Thoracic aorta (tissue), 2 donors: Measurements from ENCODE around the gene UBASH3A. TPM values are rescaled to one million over a fixed set of nuclear protein-coding genes. Genes with fewer than 3 reads are reported as not detected.

Source experiments
- ATAC-seq: fragments of 150-250 bp; one replicate; pipeline ENCODE4 v1.8.0; 2017; ENCODE audit warnings: low read depth; ENCODE audit not compliant: insufficient number of reproducible peaks, low FRiP score
- DNase-seq: peaks from one replicate; pipeline ENCODE4 v3.0.0-alpha.2; 2020; ENCODE audit warnings: low spot score
- H3K27ac ChIP-seq, 2 donors: fragments of 200-600 bp; sonication (generic); 1 replicate in 1 of 2; 2 replicates in 1 of 2; pipeline ENCODE4 v1.5.1; 2016; ENCODE audit warnings: mild to moderate bottlenecking in 2 of 2, moderate library complexity in 2 of 2
- H3K27me3 ChIP-seq: fragments of 200-600 bp; sonication (generic); replicated peaks from 2 replicates; pipeline ENCODE4 v1.6.0; 2016; ENCODE audit warnings: mild to moderate bottlenecking; ENCODE audit not compliant: insufficient read depth
- H3K36me3 ChIP-seq: fragments of 200-600 bp; sonication (generic); one replicate; pipeline ENCODE4 v1.5.1; 2016
- H3K4me1 ChIP-seq, 2 donors: fragments of 200-600 bp; sonication (generic); 1 replicate in 1 of 2; 2 replicates in 1 of 2; pipeline versions ENCODE4 v1.5.1 to v1.6.0; 2016; ENCODE audit warnings: low read depth in 2 of 2, mild to moderate bottlenecking in 1 of 2; ENCODE audit not compliant: control insufficient read depth in 1 of 2
- H3K4me3 ChIP-seq: fragments of 200-600 bp; sonication (generic); 2 replicates; pipeline ENCODE4 v1.5.1; 2016; ENCODE audit warnings: mild to moderate bottlenecking
- H3K9me3 ChIP-seq: fragments of 200-600 bp; sonication (generic); 2 replicates; pipeline ENCODE4 v1.5.1; 2016
- total RNA-seq, 2 donors: library from RNA; depleted of rRNA; stranded (reverse); fragments of >200 nt; gene quantifications; one replicate each; pipeline versions ENCODE4 v1.1.0 to v1.2.3, GENCODE V29; 2016
- TF ChIP-seq, protein P1 (sequence below): fragments of 200-600 bp; sonication (generic); IDR thresholded peaks from one replicate; pipeline ENCODE4 v1.5.1; 2019; ENCODE audit warnings: antibody characterized with exemption

The UBASH3A gene
- total RNA-seq, 2 donors from 2014 or later = 1.2 to 1.3 TPM

- Histone ChIP-seq H3K36me3 (no peaks in the 10 kb centered on the region), H3K27ac (no peak overlapping the region), H3K4me1 (no peaks in the 10 kb centered on the region), H3K9me3 (no peaks in the 10 kb centered on the region), H3K27me3 (no peaks in the 10 kb centered on the region), H3K4me3 (no peak overlapping the region)
- ATAC-seq (no peak), DNase-seq (no peak)
- TF ChIP-seq, protein P1, sequence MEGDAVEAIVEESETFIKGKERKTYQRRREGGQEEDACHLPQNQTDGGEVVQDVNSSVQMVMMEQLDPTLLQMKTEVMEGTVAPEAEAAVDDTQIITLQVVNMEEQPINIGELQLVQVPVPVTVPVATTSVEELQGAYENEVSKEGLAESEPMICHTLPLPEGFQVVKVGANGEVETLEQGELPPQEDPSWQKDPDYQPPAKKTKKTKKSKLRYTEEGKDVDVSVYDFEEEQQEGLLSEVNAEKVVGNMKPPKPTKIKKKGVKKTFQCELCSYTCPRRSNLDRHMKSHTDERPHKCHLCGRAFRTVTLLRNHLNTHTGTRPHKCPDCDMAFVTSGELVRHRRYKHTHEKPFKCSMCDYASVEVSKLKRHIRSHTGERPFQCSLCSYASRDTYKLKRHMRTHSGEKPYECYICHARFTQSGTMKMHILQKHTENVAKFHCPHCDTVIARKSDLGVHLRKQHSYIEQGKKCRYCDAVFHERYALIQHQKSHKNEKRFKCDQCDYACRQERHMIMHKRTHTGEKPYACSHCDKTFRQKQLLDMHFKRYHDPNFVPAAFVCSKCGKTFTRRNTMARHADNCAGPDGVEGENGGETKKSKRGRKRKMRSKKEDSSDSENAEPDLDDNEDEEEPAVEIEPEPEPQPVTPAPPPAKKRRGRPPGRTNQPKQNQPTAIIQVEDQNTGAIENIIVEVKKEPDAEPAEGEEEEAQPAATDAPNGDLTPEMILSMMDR = no peak
Observed at GRCh38 chr21:42426424-42426823, 22.7 kb downstream of the UBASH3A start.

DNA sequence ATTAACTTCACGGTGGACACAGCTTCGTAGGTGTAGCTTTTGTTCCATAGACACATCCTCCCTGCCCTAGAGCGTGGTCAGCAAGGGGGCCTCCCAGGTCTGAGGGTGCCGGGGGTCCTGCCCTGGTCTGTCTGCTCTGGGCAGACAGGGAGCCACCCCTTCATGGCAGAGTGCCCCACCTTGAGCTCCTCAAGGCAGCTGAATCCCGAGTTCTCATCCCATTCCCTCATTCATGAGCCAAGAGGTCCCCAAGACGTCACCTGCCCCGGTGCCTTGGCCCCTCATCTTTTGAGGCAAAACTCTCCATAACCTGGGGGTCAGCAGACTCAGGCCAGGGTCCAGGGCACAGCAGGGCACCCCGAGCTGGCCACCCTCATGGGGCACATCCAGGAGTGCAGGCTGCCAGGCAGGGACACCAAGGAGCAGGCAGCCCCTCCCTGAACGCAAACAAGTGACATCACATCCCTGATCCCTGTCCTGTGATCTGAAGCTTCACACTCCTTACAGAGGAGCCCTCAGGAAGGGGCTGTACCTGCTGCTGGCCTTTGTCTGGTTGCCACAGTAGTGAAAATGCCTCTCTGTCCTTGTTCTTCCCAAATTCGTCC is 23.3 kb downstream of the UBASH3A start:
- H3K36me3 ChIP-seq = no peaks in the 10 kb centered on the region
- ATAC-seq (no peak), DNase-seq (no peak)
- peaks cover 2% of the 10 kb centered on the region for H3K9me3 ChIP-seq
- H3K27ac ChIP-seq = no peak overlapping the region
- H3K4me3 ChIP-seq = no peak overlapping the region
- TF ChIP-seq, protein P1 = no peak
- H3K27me3 ChIP-seq = no peaks in the 10 kb centered on the region
- no peaks in the 10 kb centered on the region for H3K4me1 ChIP-seq

DNA sequence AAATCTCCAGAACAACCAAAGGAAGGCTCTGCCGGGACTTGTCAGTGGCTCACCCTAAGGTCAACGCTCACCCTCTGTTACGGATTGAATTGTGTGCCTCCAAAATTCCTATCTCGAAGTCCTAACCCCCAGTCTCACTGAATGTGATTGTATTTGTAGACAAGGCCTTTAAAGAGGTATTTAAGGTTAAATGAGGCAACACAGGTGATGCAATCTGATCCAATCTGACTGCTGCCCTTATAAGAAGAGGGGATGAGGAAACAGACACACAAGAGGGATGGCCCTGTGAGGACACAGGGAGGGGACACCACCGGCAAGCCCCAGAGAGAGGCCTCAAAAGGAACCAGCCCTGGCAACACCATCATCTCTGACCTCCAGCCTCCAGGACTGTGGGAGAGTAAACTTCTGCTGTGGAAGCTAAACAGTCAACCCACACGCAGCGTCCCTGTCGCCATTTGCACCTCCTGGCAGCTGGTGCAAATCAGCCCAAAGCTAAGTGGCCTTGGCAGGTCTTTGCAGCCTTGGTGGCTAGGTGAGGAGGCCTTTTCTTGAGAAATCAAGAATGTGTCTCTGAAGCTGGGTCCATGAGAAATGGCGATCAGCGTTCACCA is 24.2 kb downstream of the UBASH3A start:
- ATAC-seq = no peak
- DNase-seq = no peak
- TF ChIP-seq, protein P1 = no peak

DNA sequence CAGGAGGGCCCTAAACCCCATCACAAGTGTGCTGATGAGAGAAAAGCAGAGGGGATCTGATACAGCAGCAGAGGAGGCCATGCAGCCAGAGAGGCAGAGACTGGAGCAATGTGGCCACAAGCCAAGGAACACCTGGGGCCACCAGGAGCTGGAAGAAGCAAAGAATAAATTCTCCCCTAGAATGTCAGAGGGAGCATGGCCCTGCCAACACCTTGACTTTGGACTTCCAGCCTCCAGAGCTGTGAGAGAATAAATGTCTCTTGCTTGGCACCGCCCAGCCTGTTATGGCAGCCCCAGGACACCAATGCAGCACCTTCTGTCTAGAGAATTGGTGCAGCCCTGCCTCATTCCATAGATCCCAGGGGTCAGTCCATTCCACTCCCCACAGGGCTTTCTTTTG is 25.3 kb downstream of the UBASH3A start:
- H3K4me1 ChIP-seq = no peaks in the 10 kb centered on the region
- DNase-seq = no peak
- H3K27ac ChIP-seq = no peak overlapping the region
- ATAC-seq = no peak
- TF ChIP-seq, protein P1 = no peak
- peaks cover 13% of the 10 kb centered on the region for H3K9me3 ChIP-seq
- no peaks in the 10 kb centered on the region for H3K36me3 ChIP-seq
- H3K4me3 ChIP-seq = no peak overlapping the region
- H3K27me3 ChIP-seq = no peaks in the 10 kb centered on the region

More for the DNA sequence above, 24.2 kb downstream of the UBASH3A start:
- H3K27ac ChIP-seq = no peak overlapping the region
- H3K9me3 ChIP-seq = peaks cover 11% of the 10 kb centered on the region
- no peaks in the 10 kb centered on the region for H3K27me3 ChIP-seq
- no peak overlapping the region for H3K4me3 ChIP-seq
- H3K36me3 ChIP-seq = no peaks in the 10 kb centered on the region
- H3K4me1 ChIP-seq = no peaks in the 10 kb centered on the region

GRCh38 chr21:42429856-42430255 is 26.2 kb downstream of the UBASH3A start:
- H3K4me3 ChIP-seq = no peak overlapping the region
- H3K27ac ChIP-seq = no peak overlapping the region
- no peaks in the 10 kb centered on the region for H3K27me3 ChIP-seq
- no peak for DNase-seq
- H3K4me1 ChIP-seq = no peaks in the 10 kb centered on the region
- H3K9me3 ChIP-seq = peaks cover 13% of the 10 kb centered on the region
- TF ChIP-seq, protein P1 = no peak
- no peaks in the 10 kb centered on the region for H3K36me3 ChIP-seq
- ATAC-seq = no peak
